ENCODE results near the gene PRR5L.
A peak's percentile ranks its signal among the peaks of the same experiment; 100 is the strongest.

Gene PRR5L

GRCh38 chr11:36289226-36289852 lies 6.7 kb upstream of the PRR5L start, which contains the start of gene COMMD9:
COMMD9 (minus strand) TSS chr11:36289424; CDS start chr11:36289412, 12 bp downstream.
- Histone ChIP-seq H3K23ac (ENCODE audit: low read length) (no peak within 1 kb of the TSS), H2BK12ac (ENCODE audit: low read length) (no peak within 1 kb of the TSS), H2AFZ (ENCODE audit: insufficient read depth, low read length, poor library complexity) (peak within 1 kb of the TSS; percentile 67), H4K8ac (ENCODE audit: low read depth, low read length) (peak within 1 kb of the TSS; percentile 77), H2BK5ac (ENCODE audit: low read depth, low read length, poor library complexity) (no peak within 1 kb of the TSS), H3K27me3 (ENCODE audit: insufficient read depth, low read length) (no peaks in the 10 kb centered on the region), H3K4me1 (ENCODE audit: control insufficient read depth in 1 of 2, insufficient read depth in 2 of 2, low read length in 2 of 2) (peaks cover 0 to 2% of the 10 kb centered on the region in 2 experiments), H2AK5ac (ENCODE audit: low read length) (no peak within 1 kb of the TSS), H2BK120ac (ENCODE audit: insufficient read depth, low read length, poor library complexity) (no peak within 1 kb of the TSS), H3K4ac (ENCODE audit: low read depth, low read length) (no peak within 1 kb of the TSS), H3K4me2 (ENCODE audit: low read length) (peak within 1 kb of the TSS; percentile 96), H3K4me3 (ENCODE audit: low read depth, low read length) (peak within 1 kb of the TSS; percentile 81), H3K18ac (ENCODE audit: low read length) (no peak within 1 kb of the TSS), H3K27ac (ENCODE audit: low read depth, low read length) (no peak within 1 kb of the TSS), H3K36me3 (ENCODE audit: control insufficient read depth in 1 of 2, insufficient read depth in 2 of 2, low read length in 2 of 2) (no peaks in the 10 kb centered on the region), H3K79me2 (ENCODE audit: control insufficient read depth, insufficient read depth, low read length, poor library complexity) (no peaks in the 10 kb centered on the region), H3K9me3 (ENCODE audit: insufficient read depth, low read depth, low read length) (no peaks in the 10 kb centered on the region), H4K12ac (ENCODE audit: low read depth, low read length) (no peak within 1 kb of the TSS), H3K79me1 (ENCODE audit: low read length) (no peaks in the 10 kb centered on the region), H3K14ac (ENCODE audit: low read length) (peak within 1 kb of the TSS; percentile 29), H4K91ac (ENCODE audit: low read depth, low read length) (no peak within 1 kb of the TSS), H3K9ac (ENCODE audit: low read length) (peak within 1 kb of the TSS; percentile 81)
- WGBS (ENCODE audit: extremely low coverage, insufficient coverage, insufficient read length) = no CpG with 5 or more reads among the region's 31 CpGs
- DNase-seq = peak; percentile 93 to 95

DNA sequence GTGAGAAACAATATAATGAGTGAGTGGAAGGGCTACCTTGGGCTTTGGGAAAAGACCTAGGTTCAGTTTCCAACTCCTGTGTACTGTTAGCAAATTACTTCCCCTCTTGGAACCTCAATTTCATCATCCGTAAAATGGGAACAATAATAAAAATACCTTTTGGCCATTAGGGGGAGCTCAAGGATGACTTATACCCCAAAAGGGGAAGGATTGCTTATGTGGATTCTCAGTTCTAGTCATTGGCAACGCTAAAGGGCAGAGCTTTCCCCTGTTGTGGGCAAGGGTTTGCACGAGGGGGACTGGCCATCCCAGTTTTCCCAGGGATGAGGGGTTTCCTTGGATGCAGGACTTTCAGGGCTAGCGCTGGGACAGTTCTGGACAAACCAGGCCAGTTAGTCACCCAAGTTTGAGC lies 3.8 kb upstream of the PRR5L start:
- Histone ChIP-seq H4K12ac (ENCODE audit: low read depth, low read length) (no peak overlapping the region), H3K79me2 (ENCODE audit: control insufficient read depth, insufficient read depth, low read length, poor library complexity) (no peaks in the 10 kb centered on the region), H4K8ac (ENCODE audit: low read depth, low read length) (peak overlapping the region; percentile 35), H2AK5ac (ENCODE audit: low read length) (no peak overlapping the region), H2AFZ (ENCODE audit: insufficient read depth, low read length, poor library complexity) (peak overlapping the region; percentile 35), H2BK5ac (ENCODE audit: low read depth, low read length, poor library complexity) (no peak overlapping the region), H2BK120ac (ENCODE audit: insufficient read depth, low read length, poor library complexity) (peak overlapping the region; percentile 17), H4K91ac (ENCODE audit: low read depth, low read length) (no peak overlapping the region), H3K18ac (ENCODE audit: low read length) (no peak overlapping the region), H3K23ac (ENCODE audit: low read length) (no peak overlapping the region), H3K14ac (ENCODE audit: low read length) (no peak overlapping the region), H3K27me3 (ENCODE audit: insufficient read depth, low read length) (no peaks in the 10 kb centered on the region), H3K4me1 (ENCODE audit: control insufficient read depth in 1 of 2, insufficient read depth in 2 of 2, low read length in 2 of 2) (peaks cover 0 to 2% of the 10 kb centered on the region in 2 experiments), H3K27ac (ENCODE audit: low read depth, low read length) (no peak overlapping the region), H3K36me3 (ENCODE audit: control insufficient read depth in 1 of 2, insufficient read depth in 2 of 2, low read length in 2 of 2) (no peaks in the 10 kb centered on the region), H3K9me3 (ENCODE audit: insufficient read depth, low read depth, low read length) (peaks cover 1% of the 10 kb centered on the region), H3K9ac (ENCODE audit: low read length) (peak overlapping the region; percentile 9), H3K79me1 (ENCODE audit: low read length) (no peaks in the 10 kb centered on the region), H3K4me3 (ENCODE audit: low read depth, low read length) (no peak overlapping the region), H3K4ac (ENCODE audit: low read depth, low read length) (no peak overlapping the region), H3K4me2 (ENCODE audit: low read length) (no peak overlapping the region), H2BK12ac (ENCODE audit: low read length) (peak overlapping the region; percentile 69)
- no CpG with 5 or more reads among the region's 4 CpGs for WGBS (ENCODE audit: extremely low coverage, insufficient coverage, insufficient read length)
- peak in 1 of 2 donors; percentile 66 for DNase-seq

DNA sequence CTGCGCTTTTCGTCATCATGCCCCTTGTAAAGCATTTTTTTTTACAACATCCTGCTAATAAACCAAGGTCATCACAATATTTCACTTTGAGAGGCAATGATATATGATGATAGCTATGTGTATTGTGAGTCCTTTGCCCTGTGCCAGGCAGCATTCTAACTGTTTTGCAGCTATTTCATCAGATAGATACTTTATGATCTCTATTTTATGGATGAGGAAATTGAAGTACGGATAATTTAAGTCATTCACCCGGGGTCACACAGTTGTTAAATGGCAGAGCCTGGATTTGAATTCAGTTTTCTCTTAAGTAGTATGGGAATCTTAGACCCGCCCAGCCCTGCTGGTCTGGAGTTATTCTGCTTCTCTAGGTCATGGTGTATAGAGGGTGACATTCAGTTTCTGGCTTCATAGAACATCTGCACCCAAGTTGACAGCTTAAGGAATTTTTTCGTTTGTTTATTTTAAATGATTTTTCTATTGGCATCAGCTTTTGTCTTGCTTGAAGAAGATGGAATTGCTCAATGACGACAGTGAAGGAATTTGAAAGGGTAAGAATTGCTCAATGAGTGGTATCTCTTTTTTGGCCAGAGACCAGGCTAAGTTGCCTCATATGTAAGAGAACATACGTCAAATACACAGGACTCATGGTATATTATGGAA lies 926 bp downstream of the PRR5L start:
- no peak overlapping the region for H4K12ac ChIP-seq (ENCODE audit: low read depth, low read length)
- no peaks in the 10 kb centered on the region for H3K4me1 ChIP-seq (ENCODE audit: control insufficient read depth in 1 of 2, insufficient read depth in 2 of 2, low read length in 2 of 2)
- no peak overlapping the region for H3K4me2 ChIP-seq (ENCODE audit: low read length)
- no peak overlapping the region for H3K27ac ChIP-seq (ENCODE audit: low read depth, low read length)
- H3K9me3 ChIP-seq (ENCODE audit: insufficient read depth, low read depth, low read length) = peaks cover 1% of the 10 kb centered on the region
- no peak overlapping the region for H2BK5ac ChIP-seq (ENCODE audit: low read depth, low read length, poor library complexity)
- no peaks in the 10 kb centered on the region for H3K27me3 ChIP-seq (ENCODE audit: insufficient read depth, low read length)
- no peak overlapping the region for H2BK120ac ChIP-seq (ENCODE audit: insufficient read depth, low read length, poor library complexity)
- H3K9ac ChIP-seq (ENCODE audit: low read length) = no peak overlapping the region
- H3K4ac ChIP-seq (ENCODE audit: low read depth, low read length) = no peak overlapping the region
- no peak overlapping the region for H4K8ac ChIP-seq (ENCODE audit: low read depth, low read length)
- no peak overlapping the region for H3K18ac ChIP-seq (ENCODE audit: low read length)
- no CpG with 5 or more reads among the region's 8 CpGs for WGBS (ENCODE audit: extremely low coverage, insufficient coverage, insufficient read length)
- no peaks in the 10 kb centered on the region for H3K79me1 ChIP-seq (ENCODE audit: low read length)
- no peak overlapping the region for H2AK5ac ChIP-seq (ENCODE audit: low read length)
- DNase-seq = peak in 1 of 2 donors; percentile 34
- no peak overlapping the region for H2BK12ac ChIP-seq (ENCODE audit: low read length)
- no peak overlapping the region for H3K23ac ChIP-seq (ENCODE audit: low read length)
- H3K36me3 ChIP-seq (ENCODE audit: control insufficient read depth in 1 of 2, insufficient read depth in 2 of 2, low read length in 2 of 2) = no peaks in the 10 kb centered on the region
- H2AFZ ChIP-seq (ENCODE audit: insufficient read depth, low read length, poor library complexity) = no peak overlapping the region
- H3K14ac ChIP-seq (ENCODE audit: low read length) = no peak overlapping the region
- H4K91ac ChIP-seq (ENCODE audit: low read depth, low read length) = no peak overlapping the region
- no peaks in the 10 kb centered on the region for H3K79me2 ChIP-seq (ENCODE audit: control insufficient read depth, insufficient read depth, low read length, poor library complexity)
- H3K4me3 ChIP-seq (ENCODE audit: low read depth, low read length) = no peak overlapping the region

DNA sequence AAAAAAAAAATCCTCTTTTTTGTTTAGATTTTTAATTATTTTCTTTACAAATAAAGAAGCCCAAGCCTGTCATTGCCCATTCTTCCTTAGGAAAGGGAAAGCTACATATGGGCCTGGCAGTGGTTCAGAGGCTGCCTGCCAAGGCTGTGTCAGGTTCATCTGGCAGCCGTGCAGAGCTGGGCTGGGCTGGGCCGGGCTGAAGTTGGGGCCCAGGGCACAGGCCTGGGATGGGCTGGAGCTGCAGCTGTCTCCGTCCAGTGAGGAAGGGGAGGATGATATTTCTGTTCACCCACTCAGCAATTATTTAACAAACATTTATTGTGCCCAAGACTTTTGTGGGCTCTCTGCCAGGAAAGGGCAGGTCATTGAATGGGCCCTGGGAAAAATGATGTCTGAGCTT lies 4.6 kb downstream of the PRR5L start:
- Histone ChIP-seq H3K4ac (ENCODE audit: low read depth, low read length) (no peak overlapping the region), H4K12ac (ENCODE audit: low read depth, low read length) (no peak overlapping the region), H3K4me2 (ENCODE audit: low read length) (no peak overlapping the region), H2BK12ac (ENCODE audit: low read length) (no peak overlapping the region), H3K23ac (ENCODE audit: low read length) (no peak overlapping the region), H3K9me3 (ENCODE audit: insufficient read depth, low read depth, low read length) (peaks cover 1% of the 10 kb centered on the region), H4K8ac (ENCODE audit: low read depth, low read length) (no peak overlapping the region), H3K14ac (ENCODE audit: low read length) (no peak overlapping the region), H2BK120ac (ENCODE audit: insufficient read depth, low read length, poor library complexity) (no peak overlapping the region), H3K79me2 (ENCODE audit: control insufficient read depth, insufficient read depth, low read length, poor library complexity) (no peaks in the 10 kb centered on the region), H2BK5ac (ENCODE audit: low read depth, low read length, poor library complexity) (no peak overlapping the region), H3K18ac (ENCODE audit: low read length) (no peak overlapping the region), H3K27ac (ENCODE audit: low read depth, low read length) (no peak overlapping the region), H3K4me3 (ENCODE audit: low read depth, low read length) (no peak overlapping the region), H3K9ac (ENCODE audit: low read length) (no peak overlapping the region), H3K4me1 (ENCODE audit: control insufficient read depth in 1 of 2, insufficient read depth in 2 of 2, low read length in 2 of 2) (no peaks in the 10 kb centered on the region), H4K91ac (ENCODE audit: low read depth, low read length) (no peak overlapping the region), H3K27me3 (ENCODE audit: insufficient read depth, low read length) (no peaks in the 10 kb centered on the region), H2AFZ (ENCODE audit: insufficient read depth, low read length, poor library complexity) (no peak overlapping the region), H2AK5ac (ENCODE audit: low read length) (no peak overlapping the region), H3K79me1 (ENCODE audit: low read length) (no peaks in the 10 kb centered on the region), H3K36me3 (ENCODE audit: control insufficient read depth in 1 of 2, insufficient read depth in 2 of 2, low read length in 2 of 2) (no peaks in the 10 kb centered on the region)
- WGBS (ENCODE audit: extremely low coverage, insufficient coverage, insufficient read length) = no CpG with 5 or more reads among the region's 3 CpGs
- DNase-seq = no peak

All from trophoblast cell (in vitro differentiated cells and primary cell).